RPMI7951 (cell line): ENCODE results near the gene PTH2. TPM values are rescaled to one million over a fixed set of nuclear protein-coding genes. Genes with fewer than 3 reads are reported as not detected.

ENCODE experiments used
- DNase-seq: peaks from one replicate; pipeline ENCODE4 v3.0.0-alpha.2; 2012; ENCODE audit warnings: low read depth
- total RNA-seq: library from RNA; depleted of rRNA; stranded (reverse); fragments of >200 nt; shearing (Covaris generic); gene quantifications from 2 replicates; pipeline ENCODE4 v1.2.3, GENCODE V29; 2014

PTH2 gene
- total RNA-seq, 1 experiment from 2014 or later = not detected

DNA sequence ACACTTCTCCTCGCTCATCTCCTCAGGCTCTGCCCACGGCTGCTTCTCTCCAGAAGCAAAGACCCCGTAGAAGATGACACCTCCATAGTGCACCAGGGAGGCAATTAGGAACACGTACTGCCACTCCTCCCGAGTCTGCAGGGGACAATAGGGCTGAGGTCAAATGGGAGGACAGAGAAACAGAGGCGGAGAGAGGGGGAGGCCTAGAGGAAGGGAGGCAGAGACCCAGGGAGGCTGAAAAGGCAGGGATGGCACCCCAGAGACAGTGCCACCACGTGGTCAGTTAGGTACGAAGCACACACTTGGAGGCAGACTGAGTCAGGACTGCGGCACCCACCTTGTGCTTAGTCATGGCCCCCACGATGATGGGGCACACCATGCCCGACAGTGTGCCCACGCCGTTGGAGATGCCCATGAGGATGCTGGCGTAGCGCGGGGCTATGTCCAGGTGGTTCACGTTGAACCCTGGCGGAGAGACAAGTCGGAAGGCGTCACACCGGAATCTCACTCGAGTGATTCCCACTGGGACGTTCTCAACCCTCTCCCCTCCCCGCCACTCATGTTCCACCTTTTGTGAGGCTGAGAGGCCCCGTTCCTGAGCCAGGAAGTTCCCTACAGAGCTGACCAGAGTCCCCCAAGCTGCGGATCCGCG is 7.6 kb upstream of the PTH2 start:
- no peak for DNase-seq

DNA sequence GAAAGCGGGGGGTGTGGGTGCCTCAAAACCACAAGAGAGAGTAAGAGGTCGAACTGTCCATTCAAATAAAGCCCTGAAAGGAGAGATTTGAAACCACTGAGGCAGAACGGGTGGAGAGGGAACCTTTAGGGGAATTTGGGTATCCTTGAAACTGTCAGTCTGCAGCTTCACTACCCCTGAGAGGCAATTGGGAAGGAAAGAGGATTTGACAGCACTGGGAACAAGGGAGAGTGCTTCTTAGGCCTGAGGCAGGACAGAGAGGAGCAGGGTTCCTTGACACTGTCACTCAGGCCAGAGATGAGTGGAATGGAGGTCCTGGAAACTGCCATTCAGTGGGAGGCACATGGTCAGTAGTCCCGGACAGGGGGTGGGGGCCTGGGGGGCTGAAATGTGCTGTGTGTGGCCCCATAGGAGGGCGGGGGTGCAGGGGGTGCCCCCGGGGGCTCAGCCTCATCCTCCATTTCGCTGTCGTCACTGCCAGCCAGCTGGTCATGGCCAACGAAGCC is 7.0 kb upstream of the PTH2 start:
- DNase-seq = no peak

DNA sequence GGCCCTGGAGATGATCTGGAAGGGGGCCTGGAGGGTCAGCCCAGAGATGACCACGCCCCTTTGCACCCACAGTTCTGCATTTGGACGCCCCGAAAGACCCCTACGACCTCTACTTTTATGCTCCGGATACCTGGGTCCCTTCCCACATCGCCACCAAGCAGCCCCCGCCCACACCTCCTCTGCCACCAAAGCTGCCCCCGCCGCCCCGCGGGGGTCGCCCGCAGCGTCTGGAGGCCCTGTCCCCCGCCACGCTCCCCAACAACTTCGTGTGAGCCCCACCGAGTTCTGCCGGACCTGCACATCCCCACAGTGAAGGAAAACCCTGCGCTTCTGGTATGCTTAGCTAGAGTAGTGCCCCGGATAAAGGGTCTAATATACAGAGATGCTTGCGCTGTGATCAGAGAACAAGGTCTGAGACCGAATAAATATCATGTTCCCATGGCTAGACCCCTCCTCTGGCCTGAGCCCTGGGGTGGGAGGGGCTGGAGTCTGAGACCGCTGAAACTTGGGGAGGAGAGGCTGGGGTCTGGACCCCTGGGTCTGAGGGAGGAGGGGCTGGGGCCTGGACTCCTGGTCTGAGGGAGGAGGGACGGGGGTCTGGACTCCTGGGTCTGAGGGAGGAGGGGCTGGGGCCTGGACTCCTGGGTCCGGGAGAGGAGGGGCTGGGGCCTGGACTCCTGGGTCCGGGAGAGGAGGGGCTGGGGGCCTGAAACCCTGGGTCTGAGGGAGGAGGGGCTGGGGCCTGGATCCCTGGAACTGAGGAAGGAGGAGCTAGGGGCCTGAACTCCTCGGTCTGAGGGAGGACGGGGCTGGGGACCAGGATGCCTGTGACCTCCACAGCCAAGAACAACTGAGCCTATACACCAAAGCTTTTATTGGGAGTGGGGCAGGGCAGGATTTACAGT is 5.6 kb upstream of the PTH2 start:
- DNase-seq = no peak

DNA sequence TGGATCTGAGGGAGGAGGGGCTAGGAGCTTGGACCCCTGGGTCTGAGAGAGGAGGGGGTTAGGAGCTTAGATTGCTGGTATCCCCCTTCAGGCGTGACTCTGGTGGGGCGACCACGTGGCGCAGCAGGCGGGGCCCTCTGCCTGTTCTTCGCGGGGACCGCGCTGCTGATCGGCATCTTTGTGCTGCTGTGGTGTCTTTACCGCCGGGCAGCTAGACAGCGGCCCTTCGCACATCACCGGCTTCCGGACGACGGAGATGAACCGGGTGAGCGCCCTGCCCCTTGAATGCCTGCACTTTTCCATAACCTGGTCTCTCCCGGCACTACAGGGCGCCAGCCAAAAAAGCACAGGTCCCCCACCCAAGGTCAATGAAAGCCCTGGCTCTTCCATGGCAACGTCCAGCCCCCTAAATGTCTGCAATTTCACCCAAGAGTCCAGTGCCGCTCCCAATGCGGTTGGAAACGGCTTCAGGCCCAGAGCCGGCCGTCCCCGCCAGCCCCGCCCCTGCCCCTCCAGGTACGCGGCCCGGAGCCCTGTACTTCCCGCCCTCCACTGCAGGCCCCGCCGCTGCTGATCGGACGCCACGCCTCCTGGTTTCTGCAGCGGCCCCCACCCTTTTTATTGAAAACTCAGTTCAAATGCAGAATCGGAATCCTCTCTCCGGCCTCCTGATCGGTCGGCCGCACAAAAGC is 4.8 kb upstream of the PTH2 start:
- no peak for DNase-seq

DNA sequence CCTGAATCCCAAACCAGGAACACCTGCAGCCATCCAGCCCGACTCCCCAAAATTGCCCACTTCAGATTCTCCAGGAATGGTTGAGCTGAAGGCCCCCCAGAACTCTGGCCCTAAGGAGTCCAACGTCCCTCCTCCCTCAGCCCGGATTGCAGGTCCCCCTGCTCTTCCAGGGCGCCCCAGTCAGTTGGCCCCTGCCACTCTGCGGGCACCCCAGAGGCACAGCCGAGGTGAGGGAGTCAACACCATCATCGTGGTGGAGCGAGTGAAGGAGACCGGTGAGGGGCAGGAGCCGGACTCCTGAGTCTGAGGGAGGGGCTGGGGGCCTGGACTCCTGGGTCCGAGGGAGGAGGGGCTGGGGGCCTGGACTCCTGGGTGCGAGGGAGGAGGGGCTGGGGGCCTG is 4.1 kb upstream of the PTH2 start:
- DNase-seq = no peak

DNA sequence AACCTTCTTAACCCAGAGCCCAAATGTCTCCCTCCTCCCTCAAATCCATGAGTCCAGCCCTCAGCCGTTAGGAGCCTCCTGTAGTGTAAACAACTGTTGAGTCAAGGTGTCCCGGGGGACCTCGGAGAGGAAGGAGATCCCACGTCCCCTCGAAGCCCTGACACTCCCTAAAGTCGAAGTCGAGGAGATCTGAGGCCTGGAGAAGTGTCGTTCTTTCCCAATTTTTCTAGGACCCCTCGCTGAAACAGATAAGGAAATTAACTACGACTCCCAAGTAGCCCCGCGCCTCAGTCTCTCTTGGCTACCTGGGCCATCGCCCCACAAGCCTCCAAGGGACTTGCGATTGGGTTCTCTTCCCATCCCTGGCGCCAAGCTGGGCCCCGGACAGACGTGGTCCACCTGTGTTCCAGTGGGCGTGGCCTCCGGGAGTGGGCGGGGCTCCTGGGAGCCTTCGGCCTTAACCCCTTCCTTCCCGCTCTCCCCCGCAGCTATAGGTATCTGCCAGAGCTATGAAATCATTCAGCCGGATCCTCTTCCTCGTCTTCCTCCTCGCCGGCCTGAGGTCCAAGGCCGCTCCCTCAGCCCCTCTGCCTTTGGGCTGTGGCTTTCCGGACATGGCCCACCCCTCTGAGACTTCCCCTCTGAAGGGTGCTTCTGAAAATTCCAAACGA is 2.8 kb upstream of the PTH2 start:
- DNase-seq = no peak

DNA sequence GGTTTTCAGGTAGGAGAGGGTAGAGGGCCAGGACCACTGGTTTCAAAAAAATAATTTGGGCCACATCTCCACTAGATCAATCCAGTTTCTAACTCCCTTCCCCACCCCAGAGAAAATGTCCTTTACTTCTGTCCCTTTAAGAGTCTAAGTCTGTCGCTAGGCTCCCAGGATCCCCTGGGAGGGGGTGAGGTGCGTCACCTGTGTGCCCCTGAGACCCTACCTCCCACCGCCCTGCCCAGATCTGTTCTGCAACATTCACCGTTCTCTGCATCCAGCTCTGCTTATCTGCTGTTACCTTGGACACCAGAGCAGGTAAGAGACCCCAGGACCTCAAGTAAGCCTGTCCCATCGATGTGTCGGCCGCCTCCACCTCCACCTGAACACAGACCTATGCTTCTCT is 1.9 kb upstream of the PTH2 start, which contains the start of gene GFY:
TSS of gene GFY (plus strand) at position 211 of the 400 bp plus-strand sequence. CDS start 1,043 bp downstream, outside the sequence.
- DNase-seq = no peak

DNA sequence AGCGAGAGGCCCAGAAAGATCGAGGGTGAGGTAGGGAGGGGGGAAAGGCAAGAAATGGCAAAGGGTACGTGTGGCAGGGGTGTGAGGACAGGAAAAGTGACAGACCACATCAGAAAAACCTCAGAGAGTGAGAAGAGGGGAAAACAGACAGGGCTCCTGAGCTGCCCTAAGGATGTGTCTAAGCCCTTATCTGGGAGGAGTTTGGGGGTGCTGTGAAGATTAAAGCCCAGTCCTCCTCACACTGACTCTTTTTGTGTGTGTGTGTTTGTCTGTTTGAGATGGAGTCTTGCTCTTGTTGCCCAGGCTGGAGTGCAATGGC is 703 bp upstream of the PTH2 start:
- DNase-seq = no peak

DNA sequence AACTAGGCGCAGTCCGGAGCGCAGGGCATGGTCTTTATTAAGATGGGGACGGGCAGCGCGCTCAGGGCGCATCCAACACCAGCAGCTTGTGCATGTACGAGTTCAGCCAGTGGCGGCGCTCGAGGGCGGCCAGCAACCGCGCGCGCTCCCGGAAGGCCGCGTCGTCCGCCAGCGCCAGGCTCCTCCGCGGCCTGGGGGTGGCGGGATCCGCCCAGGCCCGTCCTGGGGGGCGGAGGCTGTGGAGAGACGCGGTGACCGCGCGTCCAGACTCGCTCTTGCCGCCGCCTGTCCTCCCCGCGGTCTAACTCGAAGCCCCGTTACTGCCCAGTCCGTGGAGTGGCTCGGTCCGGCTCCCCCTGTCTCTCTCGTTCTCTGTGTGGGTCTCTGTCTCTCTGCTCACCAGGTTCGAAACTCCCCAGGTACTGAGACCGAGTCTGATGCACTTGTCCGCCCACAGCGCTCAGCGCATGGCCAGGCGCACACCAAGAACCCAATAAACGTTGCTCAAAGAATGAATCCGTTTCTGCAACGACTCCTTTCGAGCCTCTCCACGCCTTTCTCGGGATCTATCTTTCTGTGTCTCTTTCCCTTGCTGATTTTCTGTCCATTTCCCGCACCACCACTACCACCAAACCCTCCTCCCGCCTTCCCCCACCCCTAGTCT is 702 bp downstream of the PTH2 start:
- DNase-seq = peak; percentile 15

DNA sequence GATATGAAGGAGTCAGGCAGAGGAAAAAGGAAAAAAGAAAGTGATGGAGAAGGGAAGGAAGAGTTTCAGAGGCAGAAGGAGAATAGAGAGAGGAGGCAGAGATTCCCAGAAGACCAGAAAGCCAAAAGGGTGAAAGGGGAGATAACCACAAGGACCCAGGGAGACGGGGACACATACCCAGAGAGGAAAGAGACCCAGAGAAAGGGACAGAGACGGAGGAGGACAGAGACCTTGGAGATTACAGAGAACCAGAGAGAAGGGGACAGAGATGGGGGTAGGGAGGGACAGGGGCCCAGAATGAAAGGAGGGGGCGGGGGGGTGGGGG is 1.4 kb downstream of the PTH2 start:
- no peak for DNase-seq

DNA sequence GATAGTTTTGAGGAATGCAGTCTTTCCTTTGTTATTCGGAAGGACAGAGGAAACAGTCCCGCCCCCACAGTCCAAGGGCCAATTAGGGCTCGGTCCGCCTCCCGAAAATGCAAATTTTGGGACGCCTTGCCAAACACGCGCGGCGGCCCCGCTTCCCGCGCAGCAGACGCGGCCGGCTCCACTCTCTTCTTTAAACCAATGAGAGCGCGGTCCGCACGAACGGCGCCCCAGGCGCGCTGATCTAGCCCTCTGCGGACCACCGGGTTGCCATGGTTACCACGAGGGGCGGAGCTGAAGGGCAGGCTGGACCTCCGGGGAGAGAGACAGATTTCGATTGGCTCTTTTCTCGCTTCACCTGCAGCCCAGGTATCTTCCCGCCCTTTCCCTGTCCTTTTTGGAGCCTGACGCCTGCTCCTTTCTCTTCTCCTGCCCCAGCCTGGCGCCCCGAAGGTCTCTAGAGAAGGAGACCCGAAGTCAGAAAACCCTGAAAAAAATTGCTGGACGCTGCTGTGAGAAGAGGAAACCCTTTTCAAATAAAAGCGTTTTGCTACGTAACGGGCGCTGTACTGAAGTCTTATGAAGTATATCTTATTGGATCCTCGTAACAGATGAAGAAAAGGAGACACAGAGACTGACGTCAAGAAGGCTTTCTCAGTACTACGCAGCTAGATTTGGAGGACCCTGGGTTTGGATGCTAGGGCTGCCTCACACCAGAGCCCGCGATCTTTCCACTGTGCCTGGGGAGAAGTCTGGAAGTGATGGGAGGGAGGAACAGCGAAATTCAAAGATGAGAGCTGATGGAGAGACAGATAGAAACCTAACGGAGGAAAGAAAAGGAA is 2.0 kb downstream of the PTH2 start:
- peak; percentile 63 for DNase-seq

DNA sequence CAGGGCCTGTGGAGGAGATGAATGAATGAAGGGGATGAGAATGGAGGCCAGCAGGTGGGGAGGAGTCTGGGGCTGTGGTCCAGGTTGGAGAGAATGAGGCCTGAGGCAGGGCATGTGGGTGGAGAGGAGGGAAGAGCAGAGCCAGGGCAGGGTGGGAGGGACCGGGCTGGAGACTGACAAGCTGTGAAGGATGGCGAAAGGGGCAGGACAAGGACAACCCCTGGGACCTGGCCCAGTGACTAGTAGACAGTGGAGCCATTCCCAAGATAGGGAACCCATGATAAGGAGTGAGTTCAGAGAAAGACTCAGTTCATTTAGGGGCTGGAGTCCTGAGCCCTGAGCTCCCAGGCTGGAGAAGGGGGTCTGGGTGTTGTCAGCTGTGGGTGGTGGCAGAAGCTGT is 3.0 kb downstream of the PTH2 start:
- DNase-seq = no peak

DNA sequence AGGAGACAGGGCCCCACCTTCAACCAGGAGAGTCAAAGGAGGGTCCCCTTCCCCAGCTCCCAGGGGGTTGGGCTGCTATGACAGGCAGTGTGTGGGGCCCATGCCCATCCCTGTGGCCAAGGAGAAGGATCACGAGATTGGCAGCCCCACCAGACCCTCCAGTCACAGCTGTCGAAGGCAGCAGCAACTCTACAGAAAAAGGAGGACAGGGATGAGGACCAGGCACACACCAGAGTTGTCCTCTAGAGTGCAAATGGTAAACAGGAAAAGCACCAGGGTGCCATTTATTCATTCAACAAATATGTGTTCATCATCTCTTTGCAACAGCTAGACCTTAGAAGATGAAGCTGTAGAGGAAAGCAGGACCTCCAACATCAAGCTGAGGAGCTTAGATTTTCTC is 4.1 kb downstream of the PTH2 start:
- DNase-seq = no peak

DNA sequence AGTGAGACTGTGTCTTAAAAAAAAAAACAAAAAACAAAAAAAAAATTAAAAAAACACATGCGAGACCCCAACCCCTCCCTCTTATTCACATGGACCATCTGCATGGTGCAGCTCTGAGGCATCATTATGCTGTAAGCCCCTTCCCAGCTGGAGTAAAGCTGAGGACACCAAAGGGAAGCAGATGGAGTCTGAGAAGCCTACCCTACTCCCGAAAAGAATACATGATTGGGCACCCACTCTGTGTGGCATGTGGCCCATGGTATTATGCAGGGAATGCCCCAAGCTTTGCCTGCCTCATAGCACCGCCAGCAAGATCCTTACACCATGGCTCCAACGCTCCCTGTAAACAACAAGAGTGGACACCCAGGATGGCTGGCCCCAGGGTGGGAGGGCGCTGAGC is 4.7 kb downstream of the PTH2 start:
- no peak for DNase-seq

DNA sequence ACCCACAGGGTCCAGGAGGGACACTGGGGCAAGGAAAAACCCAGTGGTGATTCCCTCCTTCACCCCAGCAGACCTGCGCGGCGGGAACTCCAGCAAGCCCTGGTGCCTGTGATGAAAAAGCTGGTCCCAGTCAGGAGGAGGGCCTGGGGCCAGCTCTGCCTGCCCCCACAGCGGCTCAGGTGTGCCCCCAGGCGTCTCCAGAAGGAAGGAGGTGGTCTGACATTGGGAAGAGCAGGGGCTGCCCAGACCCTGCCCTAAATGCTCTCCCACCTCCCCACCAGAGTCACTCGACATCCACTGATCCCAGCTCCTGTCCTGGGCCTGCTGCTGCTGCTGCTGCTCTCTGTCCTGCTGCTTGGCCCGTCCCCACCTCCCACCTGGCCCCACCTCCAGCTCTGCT is 6.2 kb downstream of the PTH2 start:
- DNase-seq = no peak

DNA sequence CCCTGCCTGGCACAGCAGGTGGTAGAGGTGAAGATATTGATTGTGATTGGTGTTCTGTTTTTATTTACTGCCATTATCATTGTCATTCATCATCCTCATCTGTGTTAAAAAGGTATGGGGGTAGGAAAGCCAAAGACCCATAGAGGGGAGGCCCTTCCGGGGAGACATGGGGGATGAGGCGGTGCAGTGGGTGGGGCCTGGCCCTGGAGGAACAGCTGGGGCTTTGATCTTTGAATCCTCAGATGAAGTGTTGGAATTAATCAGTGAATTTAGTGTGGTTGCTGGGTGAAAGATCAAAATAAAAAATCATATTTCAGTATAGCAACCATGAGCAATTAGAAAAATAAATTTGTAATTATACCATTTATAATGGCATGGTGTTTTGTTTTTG is 7.4 kb downstream of the PTH2 start:
- DNase-seq = no peak

DNA sequence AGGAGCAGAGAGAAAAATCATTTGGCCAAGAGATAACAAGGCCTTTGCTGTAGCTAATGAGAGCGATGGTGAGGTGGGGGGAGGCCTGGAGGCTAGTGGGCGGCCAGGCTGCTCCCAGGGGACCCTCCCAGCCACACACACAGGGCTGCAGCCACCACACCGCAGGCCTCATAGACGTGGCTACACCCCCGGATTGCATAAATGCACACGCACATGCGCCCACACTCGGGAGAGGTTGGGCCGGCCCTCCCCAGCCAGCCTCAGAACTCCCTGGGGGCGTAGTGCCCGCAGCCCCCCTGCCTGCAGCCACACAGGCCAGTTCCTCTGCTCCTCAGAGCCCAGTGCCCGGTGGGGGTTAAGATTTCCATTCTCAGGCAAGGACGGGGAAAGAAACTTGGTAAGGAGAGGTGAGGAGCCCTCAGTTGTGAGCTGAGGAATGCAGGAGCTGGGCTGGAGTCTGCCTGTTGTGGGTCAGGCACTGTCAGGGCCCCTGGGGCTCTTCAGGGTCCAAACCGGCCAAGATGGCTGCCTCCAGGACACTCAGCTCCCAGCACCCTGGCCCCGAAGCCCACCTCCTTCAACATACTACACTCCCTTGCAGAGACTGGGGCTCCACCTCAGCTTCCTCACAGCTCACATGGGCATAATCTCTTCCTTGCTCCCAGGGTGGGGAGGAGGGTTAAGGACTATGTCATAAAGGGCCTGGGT is 8.0 kb downstream of the PTH2 start:
- DNase-seq = no peak

DNA sequence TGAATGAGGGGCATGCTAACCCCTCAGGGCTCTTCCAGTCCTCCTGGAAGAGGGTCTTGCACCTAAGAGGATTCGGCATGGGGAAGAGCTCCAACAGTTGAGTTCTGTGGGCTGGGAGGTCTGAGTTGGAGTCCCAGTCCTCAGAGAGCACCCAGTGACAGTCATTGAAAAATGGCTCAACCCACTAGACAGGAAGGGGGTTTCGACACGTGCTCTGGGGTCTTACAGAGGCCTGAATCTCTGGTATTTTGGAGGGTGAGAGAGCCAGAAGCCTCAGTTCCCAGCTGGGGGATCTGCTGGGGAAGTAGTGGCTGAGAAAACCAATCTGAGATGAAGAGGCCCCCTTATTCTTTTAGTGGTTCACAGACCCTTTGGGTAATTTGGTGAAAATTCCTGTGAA is 9.0 kb downstream of the PTH2 start:
- no peak for DNase-seq

DNA sequence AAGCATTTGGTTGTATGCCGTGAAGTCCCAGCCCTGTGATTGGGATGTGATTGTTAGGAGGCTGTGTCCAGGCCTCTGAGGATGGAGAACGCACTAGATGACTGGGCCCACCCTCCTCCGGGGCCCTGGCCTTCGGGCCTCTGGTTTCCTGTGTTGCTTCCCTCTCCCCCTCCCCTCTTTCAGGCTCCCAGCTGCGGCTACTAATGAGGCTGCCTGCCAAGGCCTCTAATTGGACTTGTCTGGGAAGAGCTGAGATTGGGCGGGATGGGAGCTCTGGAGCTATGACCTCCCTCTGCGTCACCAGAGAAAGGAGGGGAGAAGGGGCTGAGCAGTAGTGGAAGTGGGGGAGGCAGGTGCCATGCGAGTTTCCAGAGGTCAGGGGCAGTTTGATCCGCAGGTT is 9.9 kb downstream of the PTH2 start:
- DNase-seq = no peak

DNA sequence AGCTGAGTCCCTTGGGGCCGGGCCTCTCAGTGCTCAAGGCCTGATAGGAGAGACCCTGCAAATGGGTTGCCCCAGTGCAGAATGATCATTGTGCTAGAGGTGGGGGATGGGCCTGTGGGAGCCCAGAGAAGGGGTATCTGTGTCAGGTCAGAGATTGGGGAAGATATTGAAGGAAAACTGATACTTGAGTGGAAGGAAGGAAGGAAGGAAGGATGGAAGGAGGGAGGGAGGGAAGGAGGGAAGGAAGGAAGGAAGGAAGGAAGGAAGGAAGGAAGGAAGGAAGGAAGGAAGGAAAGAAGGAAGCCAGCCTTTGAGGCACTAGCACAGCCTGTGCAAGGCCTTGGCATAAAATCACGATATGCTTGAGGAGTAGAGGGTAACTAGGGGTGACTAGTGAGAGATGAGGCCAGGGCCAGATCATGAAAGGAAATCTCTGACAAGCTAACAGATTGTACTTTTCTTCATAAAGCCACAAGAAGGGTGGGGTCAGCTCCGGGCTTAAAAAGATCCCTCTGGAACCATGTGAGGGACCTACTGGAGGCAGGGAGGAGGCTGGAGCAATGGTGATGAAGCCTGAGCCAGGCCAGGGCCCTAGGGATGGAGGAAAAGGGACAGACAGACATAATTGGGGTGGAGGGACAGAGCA is 11.4 kb downstream of the PTH2 start:
- no peak for DNase-seq
